Cardiac muscle cell (in vitro differentiated cells and primary cell): ENCODE measurements around the gene RTN1. TPM values are rescaled to one million over a fixed set of nuclear protein-coding genes. Genes with fewer than 3 reads are reported as not detected.

Experiments
- DNase-seq, 2 donors: peaks; one replicate each; pipeline versions ENCODE4 v3.0.0 to v3.0.0-alpha.2; 2010 to 2017; ENCODE audit warnings: low read depth in 1 of 2, low spot score in 1 of 2
- H3K27ac ChIP-seq: fragments of 200-600 bp; sonication (generic); 2 replicates; pipeline ENCODE4 v1.5.1; 2016
- H3K27me3 ChIP-seq: fragments of 200-600 bp; sonication (generic); 2 replicates; pipeline ENCODE4 v1.6.0; 2016; ENCODE audit warnings: control low read depth
- H3K36me3 ChIP-seq: fragments of 200-600 bp; sonication (generic); 2 replicates; pipeline ENCODE4 v1.5.1; 2016; ENCODE audit warnings: control low read depth
- H3K4me1 ChIP-seq: fragments of 200-600 bp; sonication (generic); 2 replicates; pipeline ENCODE4 v1.8.1; 2017; ENCODE audit warnings: low read depth, mild to moderate bottlenecking, mixed run types
- H3K4me3 ChIP-seq: fragments of 200-600 bp; sonication (generic); 2 replicates; pipeline ENCODE4 v1.5.1; 2016; ENCODE audit warnings: mild to moderate bottlenecking
- H3K9me3 ChIP-seq: fragments of 200-600 bp; sonication (generic); 2 replicates; pipeline ENCODE4 v1.5.1; 2017; ENCODE audit warnings: low read depth, mild to moderate bottlenecking, control low read depth
- CTCF ChIP-seq: IDR thresholded peaks from 2 replicates; pipeline ENCODE4 v1.5.1; 2012; ENCODE audit warnings: low read depth, mild to moderate bottlenecking, low read length
- polyA plus RNA-seq: library from polyadenylated mRNA; unstranded; fragments of >200 nt; fragmentation: Nextera tagmentation; extraction: Ambion mirVana; gene quantifications from 2 replicates; pipeline ENCODE4 v1.2.1, GENCODE V29; 2016
- total RNA-seq: library from RNA; depleted of rRNA; stranded (reverse); fragments of >200 nt; gene quantifications from 2 replicates; pipeline ENCODE4 v1.2.3, GENCODE V29; 2016

Gene RTN1
- total and polyA plus RNA-seq, 2 experiments from 2014 or later, result 1.5 to 3.4 TPM

- TF ChIP-seq CTCF, result no peak
- H3K4me1 ChIP-seq, result no peaks in the 10 kb centered on the region
- no peaks in the 10 kb centered on the region for H3K27me3 ChIP-seq
Measured at GRCh38 chr14:59687663-59688062, 182.9 kb downstream of the RTN1 start.

GRCh38 chr14:59679872-59680271 is 190.7 kb downstream of the RTN1 start:
- H3K4me3 ChIP-seq, result no peak overlapping the region
- no peaks in the 10 kb centered on the region for H3K27me3 ChIP-seq
- no peak for TF ChIP-seq CTCF
- peak in 1 of 2 donors; percentile 27 for DNase-seq
- H3K9me3 ChIP-seq, result no peaks in the 10 kb centered on the region
- no peak overlapping the region for H3K27ac ChIP-seq
- H3K36me3 ChIP-seq, result no peaks in the 10 kb centered on the region
- H3K4me1 ChIP-seq, result no peaks in the 10 kb centered on the region

More at GRCh38 chr14:59687663-59688062, 182.9 kb downstream of the RTN1 start:
- Histone ChIP-seq H3K4me3 (no peak overlapping the region), H3K9me3 (no peaks in the 10 kb centered on the region), H3K27ac (no peak overlapping the region), H3K36me3 (no peaks in the 10 kb centered on the region)
- no peak for DNase-seq

DNA sequence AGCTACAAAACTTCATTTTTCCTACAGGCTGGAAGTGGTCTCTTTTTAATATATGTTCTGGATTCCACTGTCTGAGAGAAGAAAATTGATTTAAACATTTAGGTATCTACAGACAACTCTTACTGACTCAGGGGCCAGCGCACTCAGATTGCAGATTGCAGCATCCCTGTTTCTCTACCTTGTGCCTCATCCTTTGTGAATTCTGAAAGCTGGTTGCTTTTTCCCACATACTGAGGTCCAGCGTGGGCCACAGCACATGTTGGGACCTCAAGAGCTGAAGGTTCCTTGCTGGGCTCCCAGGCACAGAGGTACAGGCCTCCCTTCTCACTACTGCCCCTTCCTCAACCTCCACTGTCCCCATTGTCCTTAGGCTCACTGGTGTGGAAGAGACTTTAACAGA is 192.2 kb downstream of the RTN1 start:
- H3K27ac ChIP-seq, result no peak overlapping the region

DNA sequence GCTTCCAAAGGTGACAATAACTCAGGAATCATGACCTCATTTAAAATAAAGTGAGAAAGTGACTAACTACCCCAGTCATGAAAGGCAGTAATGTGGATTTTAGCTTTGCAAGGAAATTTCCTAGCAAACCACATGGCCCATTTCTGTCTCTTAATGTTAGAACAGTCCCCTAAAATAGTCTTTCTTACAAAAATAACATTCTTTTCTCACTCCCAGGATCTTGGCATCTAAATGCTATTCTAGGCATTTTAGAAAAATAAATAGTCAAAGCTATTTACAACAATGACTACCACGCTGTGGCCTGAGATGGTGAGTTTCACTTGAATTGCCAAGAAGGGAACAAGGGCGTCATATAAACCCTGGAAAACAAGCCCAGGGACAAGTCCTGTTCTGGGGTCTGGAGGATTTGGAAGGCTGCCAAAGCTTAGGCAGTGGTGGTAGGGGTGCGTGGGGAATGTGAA is 192.8 kb downstream of the RTN1 start:
- TF ChIP-seq CTCF, result no peak
- DNase-seq, result no peak
- Histone ChIP-seq H3K4me3 (no peak overlapping the region), H3K4me1 (no peaks in the 10 kb centered on the region), H3K27me3 (no peaks in the 10 kb centered on the region), H3K27ac (no peak overlapping the region), H3K9me3 (no peaks in the 10 kb centered on the region), H3K36me3 (no peaks in the 10 kb centered on the region)

More for the DNA sequence above, 192.2 kb downstream of the RTN1 start:
- DNase-seq, result no peak
- no peaks in the 10 kb centered on the region for H3K4me1 ChIP-seq
- H3K9me3 ChIP-seq, result no peaks in the 10 kb centered on the region
- H3K36me3 ChIP-seq, result no peaks in the 10 kb centered on the region
- H3K4me3 ChIP-seq, result no peak overlapping the region
- no peaks in the 10 kb centered on the region for H3K27me3 ChIP-seq
- no peak for TF ChIP-seq CTCF

GRCh38 chr14:59675394-59675793 is 195.2 kb downstream of the RTN1 start:
- H3K9me3 ChIP-seq, result no peaks in the 10 kb centered on the region
- no peak overlapping the region for H3K27ac ChIP-seq
- no peak overlapping the region for H3K4me3 ChIP-seq
- no peak for DNase-seq
- no peaks in the 10 kb centered on the region for H3K36me3 ChIP-seq
- no peaks in the 10 kb centered on the region for H3K4me1 ChIP-seq
- no peaks in the 10 kb centered on the region for H3K27me3 ChIP-seq
- no peak for TF ChIP-seq CTCF

GRCh38 chr14:59664741-59665140 is 205.8 kb downstream of the RTN1 start:
- no peak for TF ChIP-seq CTCF
- Histone ChIP-seq H3K4me3 (no peak overlapping the region), H3K4me1 (no peaks in the 10 kb centered on the region), H3K9me3 (no peaks in the 10 kb centered on the region), H3K27me3 (no peaks in the 10 kb centered on the region), H3K27ac (no peak overlapping the region), H3K36me3 (no peaks in the 10 kb centered on the region)
- no peak for DNase-seq
